Measurements from ENCODE around the gene PRRC2B.

- TF ChIP-seq CTCF (conservative IDR thresholded peaks at IDR 0.05; ENCODE audit: low read depth in 2 of 2), result no peak
- TF ChIP-seq EZH2phosphoT487 (IDR thresholded peaks at IDR 0.05; ENCODE audit: unreplicated experiment), result no peak
- no peak for TF ChIP-seq ETS1 (IDR thresholded peaks at IDR 0.05)
- TF ChIP-seq CREB1 (CRISPR knock-in tag; IDR thresholded peaks at IDR 0.05; ENCODE audit: low read depth), result no peak
- TF ChIP-seq ZNF331 (CRISPR knock-in tag; IDR thresholded peaks at IDR 0.05; ENCODE audit: low read depth), result no peak
- TF ChIP-seq POLR2AphosphoS5 (IDR thresholded peaks at IDR 0.05; ENCODE audit: low read depth), result no peak
- no peak for TF ChIP-seq EZH2 (IDR thresholded peaks at IDR 0.05; ENCODE audit: low read depth, unreplicated experiment)
- no peak for TF ChIP-seq REST (IDR thresholded peaks at IDR 0.05; ENCODE audit: unreplicated experiment)
- no peak for TF ChIP-seq NANOG (IDR thresholded peaks at IDR 0.05; ENCODE audit: borderline replicate concordance)
- TF ChIP-seq JUNB (IDR thresholded peaks at IDR 0.05; ENCODE audit: unreplicated experiment), result no peak
- no peak for TF ChIP-seq STAT1 (IDR thresholded peaks at IDR 0.05; ENCODE audit: unreplicated experiment)
These were observed 52.4 kb downstream of the PRRC2B start for GRCh38 chr9:131446276-131446675.
